ENCODE results near the gene ADAMTS16. TPM values are rescaled to one million over a fixed set of nuclear protein-coding genes. Genes with fewer than 3 reads are reported as not detected.
A peak's percentile ranks its signal among the peaks of the same experiment; 100 is the strongest.

The ADAMTS16 gene
- total and polyA plus RNA-seq, 9 of the 15 experiments (the other 6 are each of a cell fraction or from before 2014, with no cell fraction given), result not detected

GRCh38 chr5:5344606-5345005 is 204.5 kb downstream of the ADAMTS16 start:
- in situ Hi-C loops (cut with MboI), result no loop called here
- no peaks in the 10 kb centered on the region for H3K79me2 ChIP-seq (ENCODE audit: control insufficient read depth, insufficient read depth, low read length)
- FAIRE-seq (no peak), DNase-seq (ENCODE audit: extremely low read depth in 1 of 4, low spot score in 3 of 4) (no peak), ATAC-seq (no peak)
- H3K4me1 ChIP-seq (replicated peaks in 1 of 2; ENCODE audit: control insufficient read depth in 2 of 2, insufficient read depth in 2 of 2, low read length in 2 of 2), result peaks cover 0 to 14% of the 10 kb centered on the region in 2 experiments; a peak in 3 of 5 replicates
- TF ChIP-seq, protein P1, sequence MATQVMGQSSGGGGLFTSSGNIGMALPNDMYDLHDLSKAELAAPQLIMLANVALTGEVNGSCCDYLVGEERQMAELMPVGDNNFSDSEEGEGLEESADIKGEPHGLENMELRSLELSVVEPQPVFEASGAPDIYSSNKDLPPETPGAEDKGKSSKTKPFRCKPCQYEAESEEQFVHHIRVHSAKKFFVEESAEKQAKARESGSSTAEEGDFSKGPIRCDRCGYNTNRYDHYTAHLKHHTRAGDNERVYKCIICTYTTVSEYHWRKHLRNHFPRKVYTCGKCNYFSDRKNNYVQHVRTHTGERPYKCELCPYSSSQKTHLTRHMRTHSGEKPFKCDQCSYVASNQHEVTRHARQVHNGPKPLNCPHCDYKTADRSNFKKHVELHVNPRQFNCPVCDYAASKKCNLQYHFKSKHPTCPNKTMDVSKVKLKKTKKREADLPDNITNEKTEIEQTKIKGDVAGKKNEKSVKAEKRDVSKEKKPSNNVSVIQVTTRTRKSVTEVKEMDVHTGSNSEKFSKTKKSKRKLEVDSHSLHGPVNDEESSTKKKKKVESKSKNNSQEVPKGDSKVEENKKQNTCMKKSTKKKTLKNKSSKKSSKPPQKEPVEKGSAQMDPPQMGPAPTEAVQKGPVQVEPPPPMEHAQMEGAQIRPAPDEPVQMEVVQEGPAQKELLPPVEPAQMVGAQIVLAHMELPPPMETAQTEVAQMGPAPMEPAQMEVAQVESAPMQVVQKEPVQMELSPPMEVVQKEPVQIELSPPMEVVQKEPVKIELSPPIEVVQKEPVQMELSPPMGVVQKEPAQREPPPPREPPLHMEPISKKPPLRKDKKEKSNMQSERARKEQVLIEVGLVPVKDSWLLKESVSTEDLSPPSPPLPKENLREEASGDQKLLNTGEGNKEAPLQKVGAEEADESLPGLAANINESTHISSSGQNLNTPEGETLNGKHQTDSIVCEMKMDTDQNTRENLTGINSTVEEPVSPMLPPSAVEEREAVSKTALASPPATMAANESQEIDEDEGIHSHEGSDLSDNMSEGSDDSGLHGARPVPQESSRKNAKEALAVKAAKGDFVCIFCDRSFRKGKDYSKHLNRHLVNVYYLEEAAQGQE (IDR thresholded peaks at IDR 0.05; ENCODE audit: borderline replicate concordance), result peak; percentile 47; the same call in 1 of the 2 replicates
- TF ChIP-seq, protein P1 (CRISPR knock-in tag; IDR thresholded peaks at IDR 0.05; ENCODE audit: low read depth), result no peak
- no peak for TF ChIP-seq VEZF1 (CRISPR knock-in tag; IDR thresholded peaks at IDR 0.05)
- TF ChIP-seq PRMT5 (CRISPR knock-in tag; IDR thresholded peaks at IDR 0.05), result no peak
- H3K4me2 ChIP-seq (ENCODE audit: insufficient read depth, low read length), result no peak overlapping the region
- no peak overlapping the region for H2AFZ ChIP-seq (ENCODE audit: low read depth, low read length)
- no peak overlapping the region for H3K4me3 ChIP-seq
- no peaks in the 10 kb centered on the region for H4K20me1 ChIP-seq (replicated peaks; ENCODE audit: control insufficient read depth, insufficient read depth, low read length)
- BruUV-seq (replicated peaks), result no TSS peak
- no peak overlapping the region for H3K9ac ChIP-seq (ENCODE audit: insufficient read depth in 1 of 2, low read depth in 2 of 2, low read length in 2 of 2)
- H3K9me3 ChIP-seq (replicated peaks; ENCODE audit: control insufficient read depth, insufficient read depth, low read depth, low read length), result no peaks in the 10 kb centered on the region
- no peak overlapping the region for H3K27ac ChIP-seq (ENCODE audit: extremely low read depth, low read depth, low read length)
- 6% methylated on average over 5 of the region's 5 CpGs for WGBS (ENCODE audit: insufficient coverage, low coverage, missing lambda C conversion rate)
- intact Hi-C loops (cut with micrococcal nuclease), result no loop called here
- H3K27me3 ChIP-seq (ENCODE audit: control insufficient read depth in 2 of 2, insufficient read depth in 2 of 2, low read length in 2 of 2), result peaks cover 0 to 11% of the 10 kb centered on the region in 2 experiments; a peak in 1 of 5 replicates
- ChIA-PET CTCF (ENCODE audit: low intra/inter-chr PET ratio) (no interaction called here), POLR2A (no interaction called here)
- no peaks in the 10 kb centered on the region for H3K36me3 ChIP-seq (ENCODE audit: control insufficient read depth, insufficient read depth, low read length)
- H3K9me1 ChIP-seq (ENCODE audit: control insufficient read depth, insufficient read depth, low read length), result no peaks in the 10 kb centered on the region
